HG03565 (cell line): Measurements from ENCODE around the gene KAT7.
"Not testable (repeated sequence)": the region's sequence is repeated elsewhere in the genome, so short reads cannot be mapped to it uniquely, and the experiment has no call there.

Source experiments
- ATAC-seq: cut with Tn5 transposase; IDR thresholded peaks from one replicate; pipeline ENCODE4 v1.9.1; 2021; ENCODE audit warnings: mild to moderate bottlenecking, moderate library complexity; ENCODE audit not compliant: unreplicated experiment

Gene KAT7

DNA sequence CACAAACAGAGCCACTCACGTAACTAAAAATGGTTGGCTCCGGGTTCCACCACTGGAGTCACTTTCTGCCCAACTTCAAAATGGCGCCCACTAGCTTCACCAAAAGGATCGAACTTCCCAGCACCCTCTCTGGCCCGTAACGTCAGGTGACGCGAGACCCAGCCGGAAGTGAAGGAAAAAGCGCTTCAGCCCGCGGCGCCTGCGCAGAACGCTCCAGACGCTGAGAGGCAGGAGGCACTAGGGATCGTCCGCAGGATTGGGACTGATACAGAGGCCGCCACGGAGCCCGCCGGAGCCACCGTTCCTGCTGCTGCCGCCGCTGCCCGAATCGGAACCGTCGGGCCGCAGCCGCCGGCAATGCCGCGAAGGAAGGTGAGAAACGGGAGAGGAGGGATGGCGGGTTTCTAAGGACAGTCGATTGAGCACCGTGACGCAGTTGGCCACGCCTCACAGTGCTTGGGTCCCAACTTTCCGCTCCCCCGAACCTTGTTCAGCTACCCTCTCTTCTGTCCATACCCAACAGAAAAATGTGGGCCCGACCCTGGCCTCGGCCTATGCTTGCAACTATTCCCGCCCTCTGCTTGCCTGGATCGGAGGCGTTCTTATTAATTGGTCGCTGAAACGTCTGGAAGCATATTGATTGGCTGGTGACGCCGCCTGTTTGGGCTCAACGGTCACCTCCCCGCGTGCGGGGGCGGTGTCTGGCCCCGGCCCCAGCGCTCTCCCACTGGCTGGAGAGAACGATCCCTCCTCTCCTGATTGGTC lies at the start of gene KAT7:
Gene KAT7, plus strand, starts transcription at position 204 of the 765 bp plus-strand sequence. Its CDS starts 154 bp downstream, at position 358.
- peak; percentile 81 for ATAC-seq

DNA sequence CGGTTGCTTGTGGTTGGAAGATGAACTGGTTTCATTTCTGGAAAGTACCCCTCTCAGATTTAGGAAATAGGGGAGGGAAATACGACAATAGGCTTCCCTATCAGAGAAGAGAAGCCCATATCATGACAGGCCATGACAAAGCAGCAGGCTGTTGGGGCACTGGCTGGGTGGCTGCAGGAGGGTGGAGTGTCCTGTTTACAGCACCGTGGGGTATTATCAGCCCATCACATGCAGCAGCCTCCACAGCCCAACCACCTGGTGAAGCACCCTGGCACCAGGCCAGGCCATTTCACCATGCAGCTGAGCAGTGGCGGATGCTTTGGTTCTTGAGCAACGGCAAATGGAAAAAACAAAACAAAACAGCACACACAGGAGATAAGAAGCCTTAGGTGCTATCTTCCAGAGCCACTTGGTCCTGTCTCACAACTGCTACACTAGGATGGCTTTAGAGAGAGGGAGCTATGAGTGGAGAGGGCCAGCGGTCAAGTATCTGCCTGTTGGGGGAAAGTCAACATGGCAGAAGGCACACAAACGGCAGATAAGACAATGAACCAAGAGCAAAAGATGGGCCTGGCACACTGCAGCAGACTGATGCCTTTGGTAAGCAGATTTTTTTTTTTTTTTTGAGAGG lies 48.7 kb upstream of the KAT7 start:
- peak; percentile 34 for ATAC-seq

DNA sequence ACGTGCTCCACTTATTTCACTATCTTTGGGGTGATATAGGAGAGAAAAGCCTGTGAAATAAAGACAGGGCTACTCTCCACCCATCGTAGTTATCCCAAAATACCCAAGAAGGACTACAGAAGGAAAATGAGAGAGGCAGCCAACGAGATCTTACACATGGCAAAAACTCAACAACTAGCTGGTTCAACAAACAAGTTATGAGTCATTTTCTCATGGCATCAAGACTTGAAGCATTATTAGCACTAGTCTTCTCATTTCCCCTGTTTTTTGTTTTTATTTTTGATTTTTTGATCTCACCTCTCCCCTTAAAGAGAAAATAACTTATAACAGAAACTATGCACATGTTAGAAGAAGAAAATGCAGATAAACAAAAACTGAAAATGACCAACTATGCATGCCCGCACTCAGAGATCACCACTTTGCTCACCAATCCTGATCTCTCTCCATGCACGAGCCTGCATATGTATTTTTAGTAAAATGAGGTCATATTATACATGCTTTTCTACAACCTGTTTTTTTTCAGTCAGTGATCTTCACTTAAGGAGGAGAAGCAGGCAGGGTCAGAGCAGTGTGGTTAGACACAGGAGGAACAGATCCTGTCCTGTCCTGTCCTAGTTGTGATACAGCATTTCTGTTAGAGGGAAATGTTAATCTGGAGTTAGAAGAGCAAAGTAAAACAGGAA lies 47.3 kb upstream of the KAT7 start:
- ATAC-seq = peak; percentile 41

DNA sequence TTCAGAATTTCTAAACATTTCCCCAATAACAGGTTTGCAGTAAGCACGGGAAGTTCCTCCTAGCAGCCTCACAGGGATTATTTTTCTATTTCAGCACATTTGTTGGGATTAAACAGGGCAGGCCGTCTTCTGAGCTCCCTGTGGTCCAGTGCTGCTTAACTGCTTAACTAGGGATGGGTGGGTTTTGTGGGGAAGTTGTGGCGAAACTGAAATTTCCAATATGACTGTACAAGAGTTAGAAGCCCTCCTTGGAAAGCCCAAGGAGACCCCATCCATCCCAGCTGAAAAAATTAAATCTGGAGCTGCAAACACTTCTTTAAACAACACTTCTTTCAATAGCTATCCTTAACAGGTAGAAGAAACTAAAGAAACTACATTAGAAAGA lies 46.8 kb upstream of the KAT7 start:
- no peak for ATAC-seq

DNA sequence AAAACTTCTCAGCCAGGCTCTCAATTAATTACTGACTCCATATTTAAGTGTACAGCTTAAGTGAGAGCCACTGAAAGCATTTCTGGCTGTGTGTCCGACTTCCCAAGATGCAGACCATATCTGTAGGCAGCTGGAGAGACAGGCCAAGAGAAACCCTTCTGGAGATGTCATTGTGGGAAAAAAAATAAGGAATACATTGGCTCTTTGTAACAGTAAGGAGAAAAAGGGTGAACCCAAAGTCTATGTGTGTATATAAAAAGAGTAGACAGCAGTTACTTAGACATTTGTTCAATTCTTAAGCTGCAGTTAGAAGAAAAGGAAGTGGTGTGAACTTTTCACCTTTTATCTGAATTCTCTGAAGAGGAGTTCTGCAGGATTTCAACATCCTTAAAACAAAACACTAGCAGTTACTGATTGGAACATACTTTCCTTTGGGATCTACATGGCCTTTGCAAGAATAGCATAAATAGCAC lies 46.3 kb upstream of the KAT7 start:
- no peak for ATAC-seq

DNA sequence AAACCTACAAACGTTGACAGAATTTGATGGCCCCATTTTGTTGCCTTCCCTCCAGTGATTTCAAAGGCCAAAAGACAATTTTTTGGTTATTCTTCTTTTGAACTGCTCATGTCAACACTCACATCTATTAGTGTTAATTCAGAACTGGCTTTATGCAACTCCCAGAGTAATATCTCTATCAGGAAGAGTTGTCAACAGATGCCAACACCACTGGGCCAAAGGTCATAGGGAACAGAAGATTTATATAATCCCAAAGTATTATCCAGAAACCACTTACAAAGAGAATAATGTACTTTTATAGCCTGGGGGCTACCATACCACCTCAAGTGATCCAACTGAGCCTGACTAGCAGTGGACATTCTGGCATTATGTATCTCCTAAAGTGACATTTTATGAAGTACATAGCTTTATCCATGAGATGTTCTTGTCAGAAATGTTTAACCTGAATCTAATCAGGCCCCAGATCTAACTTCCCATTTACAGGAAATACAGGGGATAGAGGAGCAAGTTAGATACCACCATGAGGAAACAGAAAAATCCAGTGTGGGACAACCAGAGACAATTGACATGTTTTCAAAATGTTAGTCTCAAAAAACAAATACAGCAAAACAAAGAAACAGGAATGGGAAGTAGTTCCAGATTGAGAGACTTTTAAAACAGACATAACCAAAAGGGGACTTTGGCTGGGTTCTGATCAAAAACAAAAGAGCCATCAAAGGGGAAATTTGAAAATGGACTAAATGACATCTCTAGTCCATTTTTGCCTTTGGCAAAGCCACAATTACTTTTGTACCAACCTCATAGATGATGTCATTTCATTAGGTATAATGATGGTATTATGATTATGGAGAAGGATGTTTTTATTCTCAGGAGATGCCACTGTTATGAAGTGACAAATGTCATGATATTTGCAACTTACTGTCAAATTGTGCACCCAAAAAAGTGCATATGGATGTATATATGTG lies 43.0 kb upstream of the KAT7 start:
- ATAC-seq = no peak

DNA sequence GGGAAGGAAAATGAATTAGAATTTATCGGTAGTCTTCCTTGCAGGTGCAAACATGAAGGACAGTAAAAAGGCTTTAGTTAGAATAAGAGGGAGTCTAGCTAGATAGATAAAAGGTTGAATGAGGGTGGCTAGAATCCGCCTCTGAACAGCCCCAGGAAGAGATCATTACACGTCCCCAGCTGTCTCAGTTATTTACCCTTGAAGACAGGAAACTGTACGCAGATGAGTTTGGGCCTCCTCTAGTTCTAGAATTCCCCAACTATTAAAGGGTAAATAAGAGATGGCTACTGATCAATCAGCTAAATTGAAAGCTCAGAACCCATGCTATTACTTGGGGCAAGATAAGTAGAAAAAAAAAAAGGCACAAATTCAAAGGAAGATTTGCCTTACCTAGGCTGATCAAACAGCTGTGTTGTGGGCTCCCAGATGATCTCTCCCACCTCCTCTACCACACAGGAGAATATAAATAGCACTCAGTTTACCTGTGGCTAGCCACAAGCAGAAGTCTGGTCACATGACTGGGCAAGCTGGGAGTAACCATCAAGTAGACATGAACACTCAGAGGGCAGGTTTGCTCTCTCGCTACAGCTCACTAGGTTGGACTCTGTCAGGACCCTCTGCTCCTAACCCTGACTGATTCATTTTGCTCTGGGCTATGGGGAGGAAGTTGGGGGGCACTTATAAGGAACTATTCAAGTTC lies 41.5 kb upstream of the KAT7 start:
- peak; percentile 45 for ATAC-seq

DNA sequence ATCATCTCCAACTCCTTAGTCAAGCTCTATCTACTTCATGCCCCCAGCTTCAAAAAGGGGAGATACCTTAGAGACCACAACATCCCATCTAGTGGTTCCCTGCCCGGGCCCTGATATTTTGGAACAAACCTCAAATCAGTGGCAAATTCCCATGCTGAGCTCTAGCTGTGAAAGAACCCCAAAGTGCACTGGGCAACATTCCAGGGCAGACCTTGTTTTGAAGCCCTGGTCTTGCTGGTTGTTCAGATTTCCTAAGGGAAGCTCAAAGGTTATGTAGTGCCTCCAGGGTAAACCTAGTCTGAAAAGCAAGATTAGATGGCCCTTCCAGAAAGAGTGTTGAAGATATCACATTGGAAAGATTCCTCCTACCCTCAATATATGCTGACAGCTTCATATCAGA lies 40.8 kb upstream of the KAT7 start:
- ATAC-seq = no peak

DNA sequence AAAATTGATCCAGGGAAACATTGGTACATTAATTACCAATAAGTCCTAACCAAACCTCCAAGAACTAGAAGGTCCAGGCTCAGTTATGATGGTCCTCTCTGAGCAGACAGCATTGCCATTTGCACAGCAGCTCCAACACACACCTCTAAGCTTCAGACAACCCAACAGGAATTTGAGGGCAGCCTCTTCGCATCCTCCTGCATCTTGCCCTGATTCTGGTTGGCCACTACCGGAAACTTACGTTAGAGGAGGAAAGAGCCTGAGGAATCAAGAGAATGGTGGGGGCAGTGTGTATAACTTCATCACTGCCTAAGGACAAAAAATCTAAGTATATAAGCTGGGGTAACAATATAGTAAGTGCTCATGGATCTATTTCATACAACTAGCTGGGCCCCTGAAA lies 40.3 kb upstream of the KAT7 start:
- ATAC-seq = no peak

DNA sequence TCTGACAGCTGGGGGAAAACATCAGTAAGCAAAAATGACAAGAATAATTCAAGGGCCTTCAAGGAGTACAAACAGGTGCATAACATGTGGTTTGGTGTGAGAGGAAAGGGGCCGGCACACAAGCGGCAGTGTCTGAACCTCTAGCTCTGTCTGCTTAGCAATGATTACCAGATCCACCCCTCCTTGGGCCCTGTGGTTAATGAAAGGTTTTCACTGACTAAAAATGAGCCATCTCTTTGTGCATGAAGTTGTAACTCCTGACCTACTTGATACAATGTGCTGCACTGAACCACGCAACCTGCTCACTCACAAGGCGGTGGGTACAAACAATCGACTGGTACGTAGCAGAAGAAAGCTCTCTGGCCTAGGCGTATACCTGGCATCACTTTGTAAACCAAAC lies 39.7 kb upstream of the KAT7 start:
- peak; percentile 69 for ATAC-seq

DNA sequence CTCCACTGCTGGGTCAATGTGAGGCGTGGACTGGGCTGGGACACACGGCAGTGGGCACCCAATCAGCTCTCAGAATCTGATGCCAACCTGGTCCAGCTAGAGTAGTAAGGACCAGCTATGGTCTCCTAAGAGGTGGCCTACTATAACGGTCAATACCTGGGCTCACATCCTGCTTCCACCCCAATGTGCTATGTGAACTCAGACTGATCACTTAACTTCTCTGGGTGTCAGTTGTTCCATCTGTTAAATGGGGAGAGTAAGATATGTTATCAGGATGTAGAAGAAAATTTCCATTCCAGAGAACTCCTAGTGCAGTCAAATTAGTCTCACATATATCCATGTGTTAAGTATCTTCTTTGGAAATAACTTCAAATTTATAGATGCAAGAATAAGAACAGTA lies 38.8 kb upstream of the KAT7 start:
- no peak for ATAC-seq

DNA sequence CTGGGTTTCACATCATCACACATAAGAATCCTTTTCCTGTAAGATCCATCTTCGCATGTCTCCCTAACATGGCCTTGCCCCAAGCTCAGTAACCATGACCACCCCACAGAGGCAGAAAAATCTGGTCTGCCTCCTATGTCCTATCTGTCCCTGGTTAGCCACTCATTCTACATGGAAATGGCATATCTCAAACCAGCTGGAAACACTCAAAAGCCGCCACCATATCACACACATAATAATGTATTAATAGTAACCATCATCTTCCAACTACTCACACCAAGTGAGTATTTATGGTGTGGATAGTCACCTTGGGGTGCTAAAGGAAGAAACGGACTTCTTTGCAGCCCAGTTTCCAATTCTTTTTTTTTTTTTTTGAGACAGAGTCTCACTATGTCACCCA lies 36.0 kb upstream of the KAT7 start:
- no peak for ATAC-seq

DNA sequence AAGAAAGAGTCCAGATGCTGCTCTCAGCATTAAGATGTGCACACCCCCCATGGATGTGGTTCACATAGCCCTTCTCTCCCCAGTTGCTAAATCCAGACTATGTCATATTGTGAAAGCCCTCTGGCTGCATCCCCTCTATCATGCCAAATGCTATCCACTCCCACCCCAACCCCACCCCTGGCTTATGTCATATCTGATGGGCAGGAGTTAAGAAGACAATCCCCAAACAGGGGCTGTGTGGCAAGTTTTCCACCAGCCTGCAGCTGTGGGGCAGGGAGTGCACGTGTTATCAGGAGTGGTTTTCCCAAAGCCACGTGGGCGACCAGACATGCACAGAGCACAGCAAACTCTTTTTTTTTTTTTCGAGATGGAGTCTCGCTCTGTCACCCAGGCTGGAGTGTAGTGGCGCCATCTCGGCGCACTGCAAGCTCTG lies 34.5 kb upstream of the KAT7 start:
- ATAC-seq = no peak

DNA sequence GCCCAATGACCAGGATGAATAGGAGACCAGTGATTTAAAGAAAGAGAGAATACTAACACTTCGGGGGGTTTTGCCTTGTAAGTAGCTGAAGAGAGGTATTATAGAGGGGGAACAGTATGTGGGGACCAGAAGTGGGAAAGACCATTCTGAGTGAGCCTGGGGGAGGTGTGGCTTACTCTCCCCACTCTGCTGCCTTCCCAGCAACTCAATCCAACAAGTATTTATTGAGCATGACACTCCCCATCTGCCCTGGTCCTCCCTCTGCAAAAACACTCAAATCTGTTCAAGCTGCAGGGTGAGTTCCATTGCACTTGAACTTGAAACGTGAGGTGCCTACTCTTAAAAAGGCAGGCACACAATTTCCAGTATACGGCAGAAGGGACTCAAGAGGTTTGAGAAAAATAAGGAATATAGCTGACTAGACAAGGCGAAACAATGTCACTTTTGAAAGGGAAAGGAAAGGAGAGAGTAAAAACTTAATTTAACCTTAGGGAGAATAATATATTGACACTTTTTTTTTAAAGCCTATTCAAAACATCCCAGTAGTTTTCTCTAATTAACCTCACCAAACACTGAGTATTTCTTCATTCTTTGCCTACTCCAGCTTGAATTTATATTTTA lies 32.7 kb upstream of the KAT7 start:
- no peak for ATAC-seq

DNA sequence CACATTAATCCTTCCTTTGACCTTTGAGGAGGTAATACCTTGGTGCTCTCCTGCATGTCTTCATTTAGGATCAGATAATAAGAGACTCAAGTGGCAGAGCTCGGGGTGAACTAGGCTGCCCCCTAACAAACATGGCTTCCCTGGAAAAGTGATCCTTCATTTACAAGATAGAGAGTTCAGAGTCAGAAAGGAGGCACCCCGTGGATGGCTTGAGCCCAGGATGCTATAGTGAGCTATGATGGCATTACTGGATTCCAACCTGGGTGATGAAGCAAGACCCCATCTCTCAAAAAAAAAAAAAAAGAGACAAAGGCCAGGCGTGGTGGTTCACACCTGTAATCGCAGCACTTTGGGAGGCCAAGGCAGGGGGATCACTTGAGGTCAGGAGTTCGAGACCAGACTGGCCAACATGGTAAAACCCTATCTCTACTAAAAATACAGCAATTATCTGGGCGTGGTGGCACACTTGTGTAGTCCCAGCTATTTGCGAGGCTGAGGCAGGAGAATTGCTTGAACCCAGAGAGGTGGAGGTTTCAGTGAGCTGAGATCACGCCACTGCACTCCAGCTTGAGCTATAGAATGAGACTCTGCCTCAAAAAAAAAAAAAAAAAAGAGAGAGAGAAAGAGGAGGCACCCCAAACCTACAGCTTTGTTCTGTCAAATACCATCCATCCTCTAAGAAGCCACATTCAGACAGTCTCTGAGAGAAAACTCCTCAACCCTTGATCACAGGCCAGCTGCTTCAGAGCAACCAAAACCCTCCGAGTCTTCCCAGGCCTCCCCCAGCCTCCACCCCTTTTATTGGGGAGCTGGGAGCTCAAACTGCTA lies 31.9 kb upstream of the KAT7 start:
- no peak for ATAC-seq

DNA sequence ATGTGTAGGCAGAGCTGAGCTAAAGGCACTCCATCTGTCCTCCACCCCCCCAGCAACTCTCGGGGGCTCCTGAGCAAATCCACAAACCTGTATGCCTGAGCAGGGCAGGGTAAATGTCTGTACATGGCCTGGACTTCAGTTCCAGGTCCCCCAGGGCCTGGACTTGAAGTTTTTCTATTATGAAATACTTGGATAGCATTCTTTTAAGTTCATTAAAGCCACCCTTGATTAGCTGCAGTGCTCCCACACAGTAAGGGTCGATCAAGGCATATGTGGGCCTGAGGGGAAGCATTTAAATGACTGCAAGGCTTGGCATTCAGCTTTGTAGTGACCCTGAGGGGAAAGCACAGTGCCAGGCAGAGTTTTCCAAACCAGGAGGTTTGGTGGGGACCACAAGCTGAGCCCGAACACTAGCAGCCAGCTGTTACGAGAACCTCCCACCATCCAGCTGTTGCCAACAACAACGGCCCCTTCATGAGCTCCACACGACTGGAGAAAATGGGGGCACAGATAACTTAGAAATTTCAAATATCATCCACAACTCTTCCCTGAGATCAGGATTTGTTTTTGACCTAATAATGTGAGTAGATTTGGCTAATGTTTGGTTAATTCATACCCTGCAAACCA lies 31.2 kb upstream of the KAT7 start:
- no peak for ATAC-seq

DNA sequence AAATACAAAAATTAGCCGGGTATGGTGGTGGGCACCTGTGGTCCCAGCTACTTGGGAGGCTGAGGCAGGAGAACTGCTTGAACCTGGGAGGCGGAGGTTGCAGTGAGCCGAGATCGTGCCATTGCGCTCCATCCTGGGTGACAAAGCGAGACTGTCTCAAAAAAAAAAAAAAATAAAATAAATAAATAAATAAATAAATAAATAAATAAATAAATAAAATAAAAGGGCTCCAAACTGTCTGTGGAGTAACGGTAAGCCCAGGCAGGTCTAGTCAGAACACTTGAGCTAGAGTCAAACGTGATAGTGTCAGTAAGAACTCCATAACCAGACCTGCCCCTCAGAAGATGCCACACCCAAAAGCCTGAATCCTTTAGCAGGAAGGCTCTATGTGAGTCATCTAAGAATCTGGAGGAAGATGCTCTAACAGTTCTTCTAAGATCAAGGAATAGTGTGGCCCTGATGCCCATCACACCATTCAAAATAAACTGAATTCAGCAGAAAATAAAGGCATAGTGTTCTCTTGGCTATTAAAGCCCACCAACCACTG lies 29.9 kb upstream of the KAT7 start:
- not testable (repeated sequence) for ATAC-seq

DNA sequence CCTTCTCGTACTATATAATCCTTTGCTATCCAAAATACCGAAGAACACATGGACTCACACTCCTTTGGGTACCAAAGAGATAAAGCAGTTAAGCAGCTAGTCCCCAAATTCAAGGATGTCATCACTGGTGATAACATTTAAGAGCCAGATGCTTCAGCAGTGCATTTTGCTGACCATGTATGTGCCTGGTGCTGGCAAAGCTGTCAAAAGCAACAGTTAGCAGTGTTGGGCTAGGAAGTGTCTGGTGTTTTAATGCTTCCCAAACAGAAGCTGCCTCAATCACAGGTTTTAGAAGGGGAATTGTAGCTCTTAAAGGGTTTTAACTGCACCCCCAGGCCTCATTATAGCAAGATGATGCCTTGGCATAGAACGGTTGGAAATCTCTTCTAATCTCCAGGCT lies 29.3 kb upstream of the KAT7 start:
- no peak for ATAC-seq
